ENCODE data around the gene ALDH1A1.

The ALDH1A1 gene

DNA sequence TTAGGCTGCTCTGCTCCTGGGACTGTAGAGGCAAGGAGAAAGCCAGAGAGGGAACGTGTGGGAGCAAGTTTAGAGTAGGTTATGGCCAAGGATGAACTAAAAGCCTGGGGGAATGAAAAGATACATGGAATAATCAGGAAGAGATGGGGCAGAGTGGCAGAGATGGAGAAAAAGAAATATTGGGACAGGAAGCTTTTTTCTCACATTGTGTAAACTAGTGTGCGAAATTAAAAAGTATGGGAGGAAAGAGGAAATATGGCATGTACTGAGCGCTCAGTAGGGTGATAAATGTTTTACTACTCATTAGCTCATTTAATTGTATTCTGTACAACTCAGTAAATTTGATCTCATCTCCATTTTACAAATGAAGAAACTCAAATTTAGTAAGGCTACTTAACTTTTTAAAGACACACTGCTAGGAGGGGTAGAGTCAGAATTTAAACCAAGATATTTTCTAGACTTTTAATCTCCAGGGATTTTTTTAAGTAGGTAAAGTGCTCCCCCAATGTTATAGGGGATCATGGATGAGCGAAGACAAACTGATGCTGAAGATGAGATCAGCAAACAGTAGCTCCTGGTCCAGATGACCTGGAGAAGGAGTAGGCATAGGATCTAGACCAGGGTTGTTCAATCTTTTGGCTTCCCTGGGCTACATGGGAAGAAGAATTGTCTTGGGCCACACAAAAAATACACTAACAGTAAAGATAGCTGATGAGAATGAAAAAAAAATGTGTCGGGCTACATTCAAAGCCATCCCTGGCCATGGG, 30.8 kb downstream of the ALDH1A1 start:
- no peak overlapping the region for H3K4me3 ChIP-seq (replicated peaks; ENCODE audit: low read depth, low read length)
- TF ChIP-seq, protein P1, sequence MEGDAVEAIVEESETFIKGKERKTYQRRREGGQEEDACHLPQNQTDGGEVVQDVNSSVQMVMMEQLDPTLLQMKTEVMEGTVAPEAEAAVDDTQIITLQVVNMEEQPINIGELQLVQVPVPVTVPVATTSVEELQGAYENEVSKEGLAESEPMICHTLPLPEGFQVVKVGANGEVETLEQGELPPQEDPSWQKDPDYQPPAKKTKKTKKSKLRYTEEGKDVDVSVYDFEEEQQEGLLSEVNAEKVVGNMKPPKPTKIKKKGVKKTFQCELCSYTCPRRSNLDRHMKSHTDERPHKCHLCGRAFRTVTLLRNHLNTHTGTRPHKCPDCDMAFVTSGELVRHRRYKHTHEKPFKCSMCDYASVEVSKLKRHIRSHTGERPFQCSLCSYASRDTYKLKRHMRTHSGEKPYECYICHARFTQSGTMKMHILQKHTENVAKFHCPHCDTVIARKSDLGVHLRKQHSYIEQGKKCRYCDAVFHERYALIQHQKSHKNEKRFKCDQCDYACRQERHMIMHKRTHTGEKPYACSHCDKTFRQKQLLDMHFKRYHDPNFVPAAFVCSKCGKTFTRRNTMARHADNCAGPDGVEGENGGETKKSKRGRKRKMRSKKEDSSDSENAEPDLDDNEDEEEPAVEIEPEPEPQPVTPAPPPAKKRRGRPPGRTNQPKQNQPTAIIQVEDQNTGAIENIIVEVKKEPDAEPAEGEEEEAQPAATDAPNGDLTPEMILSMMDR (IDR thresholded peaks at IDR 0.05; ENCODE audit: insufficient read depth, low read length, poor library complexity, severe bottlenecking): no peak

DNA sequence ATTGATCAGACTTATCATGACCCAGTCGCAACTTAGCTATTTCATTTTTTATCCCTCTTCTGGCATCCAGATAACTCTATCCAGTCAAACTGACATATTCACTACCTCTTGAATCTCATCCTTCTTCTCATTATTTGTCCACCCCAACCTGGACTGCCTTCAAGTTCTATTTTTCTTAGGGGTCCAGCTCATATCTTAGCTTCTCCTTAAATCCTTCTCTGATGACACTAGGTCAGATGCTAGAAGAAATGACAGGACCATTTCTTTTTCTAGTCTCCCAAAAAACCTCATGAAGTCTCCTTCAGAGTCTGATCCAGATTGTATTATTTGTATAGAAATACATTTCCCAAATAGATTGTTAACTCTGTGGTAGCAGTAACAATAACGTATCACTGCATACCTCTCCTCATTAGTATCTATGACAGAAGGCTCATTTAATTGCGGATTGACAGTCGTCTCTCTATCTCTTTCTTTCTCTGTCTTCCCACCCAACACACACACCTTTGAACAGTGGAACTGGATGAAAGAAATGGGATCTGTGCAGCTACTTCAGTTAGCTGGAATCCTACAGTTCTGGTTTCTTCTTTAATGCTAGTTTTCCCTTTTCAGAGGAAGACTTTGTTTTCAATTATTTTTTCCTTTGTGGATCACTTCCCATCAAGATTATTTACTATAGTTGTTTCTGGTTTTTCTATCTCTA, 33.5 kb downstream of the ALDH1A1 start:
- DNase-seq (ENCODE audit: extremely low read depth, insufficient read length): no peak
- H3K36me3 ChIP-seq (ENCODE audit: control insufficient read depth, insufficient read depth, low read length): no peaks in the 10 kb centered on the region

More for the DNA sequence above, 30.8 kb downstream of the ALDH1A1 start:
- Histone ChIP-seq H3K36me3 (ENCODE audit: control insufficient read depth, insufficient read depth, low read length) (no peaks in the 10 kb centered on the region), H3K27me3 (replicated peaks; ENCODE audit: control insufficient read depth, insufficient read depth, low read length) (no peaks in the 10 kb centered on the region)
- no peak for DNase-seq (ENCODE audit: extremely low read depth, insufficient read length)

DNA sequence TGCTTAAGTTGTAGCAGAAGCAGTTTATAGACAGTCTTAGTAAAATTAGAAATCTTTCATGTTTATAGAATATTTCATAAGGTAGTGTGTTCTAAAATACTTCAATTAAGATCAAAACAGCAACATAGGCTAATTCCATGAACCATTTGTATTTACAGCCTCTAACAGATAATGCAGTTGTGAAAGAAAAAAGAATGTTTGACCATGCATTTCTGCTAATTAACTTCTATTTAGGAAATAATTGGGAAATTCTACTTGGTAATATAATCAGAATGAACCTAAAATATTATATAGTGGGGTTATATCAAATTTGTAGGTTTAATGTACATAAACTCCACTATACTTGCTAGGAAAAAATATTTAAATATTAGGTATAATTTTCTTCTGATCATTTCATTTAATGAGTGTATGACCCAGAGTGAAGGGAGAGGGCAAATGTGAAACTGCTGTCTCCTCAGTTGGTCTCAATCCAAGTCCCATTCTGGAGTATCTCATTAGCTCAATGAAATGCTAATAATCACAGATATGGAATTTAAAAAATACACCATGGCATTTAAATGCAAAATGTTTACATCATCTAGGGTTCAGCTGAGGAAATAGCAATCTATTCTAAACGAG, 34.9 kb downstream of the ALDH1A1 start:
- H3K36me3 ChIP-seq (ENCODE audit: control insufficient read depth, insufficient read depth, low read length): no peaks in the 10 kb centered on the region

More for the DNA sequence above, 33.5 kb downstream of the ALDH1A1 start:
- TF ChIP-seq, protein P1 (IDR thresholded peaks at IDR 0.05; ENCODE audit: insufficient read depth, low read length, poor library complexity, severe bottlenecking): no peak
- H3K4me3 ChIP-seq (replicated peaks; ENCODE audit: low read depth, low read length): no peak overlapping the region
- no peaks in the 10 kb centered on the region for H3K27me3 ChIP-seq (replicated peaks; ENCODE audit: control insufficient read depth, insufficient read depth, low read length)

DNA sequence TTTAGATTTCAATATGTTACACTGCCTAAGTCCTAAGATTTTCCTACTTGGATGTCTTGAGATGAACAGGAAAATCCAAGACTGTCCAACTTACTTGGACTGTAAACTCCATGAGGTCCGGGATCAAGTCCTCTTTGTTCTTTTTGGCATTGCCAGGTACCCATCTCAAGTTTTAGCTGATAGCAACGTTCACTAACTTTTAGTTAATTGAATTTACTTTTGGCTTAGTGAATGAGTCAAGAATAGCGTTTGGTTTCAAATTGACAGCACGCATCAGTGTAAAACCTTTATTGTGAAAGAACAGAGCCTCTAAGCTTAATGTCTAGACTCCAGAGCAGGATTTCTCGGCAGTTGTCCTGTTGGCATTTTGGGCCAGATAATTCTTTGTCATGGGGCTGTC, 37.2 kb downstream of the ALDH1A1 start:
- H3K27me3 ChIP-seq (replicated peaks; ENCODE audit: control insufficient read depth, insufficient read depth, low read length): no peaks in the 10 kb centered on the region

More for the DNA sequence above, 34.9 kb downstream of the ALDH1A1 start:
- TF ChIP-seq, protein P1 (IDR thresholded peaks at IDR 0.05; ENCODE audit: insufficient read depth, low read length, poor library complexity, severe bottlenecking): no peak
- Histone ChIP-seq H3K27me3 (replicated peaks; ENCODE audit: control insufficient read depth, insufficient read depth, low read length) (no peaks in the 10 kb centered on the region), H3K4me3 (replicated peaks; ENCODE audit: low read depth, low read length) (no peak overlapping the region)
- DNase-seq (ENCODE audit: extremely low read depth, insufficient read length): no peak

DNA sequence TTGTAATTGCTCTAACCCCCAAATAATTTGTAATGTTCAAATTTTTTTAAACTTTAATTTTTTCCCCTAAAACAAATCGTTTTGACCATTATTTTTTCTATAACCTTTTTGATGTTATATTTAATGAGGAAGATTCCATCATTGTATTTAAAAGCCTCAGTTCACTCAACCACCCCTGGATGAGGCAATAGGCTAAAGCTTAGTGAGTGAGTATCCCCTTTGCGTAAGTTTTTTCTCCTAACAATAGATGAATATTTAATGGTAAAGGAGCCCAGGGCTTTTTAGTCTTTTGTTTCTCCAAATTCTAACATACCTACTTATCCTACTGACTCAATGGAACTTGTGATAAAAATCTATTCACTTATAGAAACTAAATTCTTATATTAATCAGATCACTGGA, 38.1 kb downstream of the ALDH1A1 start:
- Histone ChIP-seq H3K4me3 (replicated peaks; ENCODE audit: low read depth, low read length) (no peak overlapping the region), H3K27me3 (replicated peaks; ENCODE audit: control insufficient read depth, insufficient read depth, low read length) (no peaks in the 10 kb centered on the region), H3K36me3 (ENCODE audit: control insufficient read depth, insufficient read depth, low read length) (no peaks in the 10 kb centered on the region)
- TF ChIP-seq, protein P1 (IDR thresholded peaks at IDR 0.05; ENCODE audit: insufficient read depth, low read length, poor library complexity, severe bottlenecking): no peak
- no peak for DNase-seq (ENCODE audit: extremely low read depth, insufficient read length)

More for the DNA sequence above, 37.2 kb downstream of the ALDH1A1 start:
- Histone ChIP-seq H3K4me3 (replicated peaks; ENCODE audit: low read depth, low read length) (no peak overlapping the region), H3K36me3 (ENCODE audit: control insufficient read depth, insufficient read depth, low read length) (no peaks in the 10 kb centered on the region)
- DNase-seq (ENCODE audit: extremely low read depth, insufficient read length): no peak
- TF ChIP-seq, protein P1 (IDR thresholded peaks at IDR 0.05; ENCODE audit: insufficient read depth, low read length, poor library complexity, severe bottlenecking): no peak
